Keratinocyte (primary cell): ENCODE results near the gene RTKN2. TPM values are rescaled to one million over a fixed set of nuclear protein-coding genes. Genes with fewer than 3 reads are reported as not detected.

Experiments used
- DNase-seq: peaks from one replicate; pipeline ENCODE4 v3.0.0-alpha.2; 2011; ENCODE audit warnings: low read depth, missing footprints, low spot score
- FAIRE-seq: peaks from 2 replicates; lab custom pipeline; 2011; peaks lifted over from hg19 to GRCh38; lab: Jason Lieb, UNC
- H2AFZ ChIP-seq: 2 replicates; pipeline ENCODE4 v1.6.0; 2012; ENCODE audit warnings: low read length, control low read depth, inconsistent platforms; ENCODE audit not compliant: control insufficient read depth
- H3K27ac ChIP-seq: 2 replicates; pipeline ENCODE4 v1.5.1; 2011; ENCODE audit warnings: low read length; ENCODE audit not compliant: control insufficient read depth, insufficient read depth
- H3K27me3 ChIP-seq: 3 replicates; pipeline ENCODE4 v1.6.0; 2011; ENCODE audit warnings: low read length; ENCODE audit not compliant: control insufficient read depth, insufficient read depth; ENCODE audit errors: extremely low read depth
- H3K36me3 ChIP-seq, 2 experiments: 2 replicates in 1 of 2; 3 replicates in 1 of 2; pipeline ENCODE4 v1.5.1; 2011; ENCODE audit warnings: low read length in 2 of 2, mild to moderate bottlenecking in 1 of 2; ENCODE audit not compliant: control insufficient read depth in 2 of 2, insufficient read depth in 2 of 2; ENCODE audit errors: extremely low read depth in 1 of 2
- H3K4me1 ChIP-seq: 3 replicates; pipeline ENCODE4 v1.5.1; 2011; ENCODE audit warnings: low read length; ENCODE audit not compliant: control insufficient read depth, insufficient read depth; ENCODE audit errors: extremely low read depth
- H3K4me2 ChIP-seq: 3 replicates; pipeline ENCODE4 v1.6.0; 2011; ENCODE audit warnings: low read depth, low read length; ENCODE audit not compliant: control insufficient read depth, insufficient read depth; ENCODE audit errors: extremely low read depth
- H3K4me3 ChIP-seq, 3 experiments: fragments of 200-600 bp in 1 of 3; sonication (generic) in 1 of 3; 2 replicates in 2 of 3; 3 replicates in 1 of 3; pipeline ENCODE4 v1.5.1; 2011 to 2016; ENCODE audit warnings: low read length in 3 of 3, mild to moderate bottlenecking in 3 of 3, control low read depth in 2 of 3, inconsistent platforms in 1 of 3, low read depth in 1 of 3, mixed read lengths in 1 of 3, mixed run types in 1 of 3, moderate library complexity in 1 of 3; ENCODE audit not compliant: control insufficient read depth in 2 of 3, insufficient read depth in 2 of 3; ENCODE audit errors: extremely low read depth in 1 of 3
- H3K79me2 ChIP-seq: 2 replicates; pipeline ENCODE4 v1.6.0; 2012; ENCODE audit warnings: low read length; ENCODE audit not compliant: control insufficient read depth, insufficient read depth
- H3K9ac ChIP-seq: 3 replicates; pipeline ENCODE4 v1.6.0; 2011; ENCODE audit warnings: low read length; ENCODE audit not compliant: control insufficient read depth, insufficient read depth; ENCODE audit errors: extremely low read depth
- H3K9me1 ChIP-seq: 3 replicates; pipeline ENCODE4 v1.6.0; 2011; ENCODE audit warnings: low read length; ENCODE audit not compliant: control insufficient read depth, insufficient read depth; ENCODE audit errors: extremely low read depth
- H3K9me3 ChIP-seq: 2 replicates; pipeline ENCODE4 v1.5.1; 2012; ENCODE audit warnings: low read depth, low read length; ENCODE audit not compliant: control insufficient read depth
- H4K20me1 ChIP-seq: 3 replicates; pipeline ENCODE4 v1.6.0; 2011; ENCODE audit warnings: low read length; ENCODE audit not compliant: control insufficient read depth, insufficient read depth; ENCODE audit errors: extremely low read depth
- CTCF ChIP-seq, 3 experiments: IDR thresholded peaks in 1 of 3; conservative IDR thresholded peaks in 1 of 3; optimal IDR thresholded peaks in 1 of 3; 2 replicates in 2 of 3; 3 replicates in 1 of 3; pipeline versions ENCODE3 to v1.5.1; 2011; ENCODE audit warnings: low read length in 3 of 3, mild to moderate bottlenecking in 3 of 3, moderate library complexity in 2 of 3, control low read depth in 1 of 3, inconsistent platforms in 1 of 3; ENCODE audit not compliant: insufficient read depth in 2 of 3; ENCODE audit errors: extremely low read depth in 1 of 3
- EZH2 ChIP-seq: IDR thresholded peaks from one replicate; pipeline ENCODE4 v1.6.1; 2012; ENCODE audit warnings: inconsistent platforms, mild to moderate bottlenecking, low read length, moderate library complexity
- dilution Hi-C: fragments of 300-500 bp; cut with MboI; formaldehyde crosslinking; loops from one replicate; pipeline ENCODE4 v1.7.0; 2020; ENCODE audit warnings: low sequenced_read_pairs; ENCODE audit not compliant: extremely low pct_ligation_motif_present
- polyA plus RNA-seq, 5 experiments: library from polyadenylated mRNA; depleted of rRNA in 3 of 5; stranded (reverse) in 3 of 5; stranded (forward) in 1 of 5; unstranded in 1 of 5; fragments of >200 nt; gene quantifications; 1 replicate in 1 of 5; 2 replicates in 3 of 5; 3 replicates in 1 of 5; pipeline versions ENCODE4 v1.2.1 to v1.2.3, GENCODE V29; 2011 to 2012; ENCODE audit warnings: missing spikeins in 2 of 5, low read depth in 1 of 5, low replicate concordance in 1 of 5

Gene RTKN2
- polyA plus RNA-seq, 1 donor (not counting 4 experiments of a cell fraction or from before 2014, with no cell fraction given), result 3.2 TPM

- no peak for TF ChIP-seq EZH2
- TF ChIP-seq CTCF (optimal IDR thresholded peaks at IDR 0.05 in 1 of 3, IDR thresholded peaks at IDR 0.05 in 1 of 3, conservative IDR thresholded peaks at IDR 0.05 in 1 of 3; ENCODE audit: extremely low read depth in 1 of 3, insufficient read depth in 2 of 3, low read length in 3 of 3), result no peak
- FAIRE-seq (no peak), DNase-seq (no peak)
These were observed 86.0 kb downstream of the RTKN2 start for GRCh38 chr10:62182595-62182994.

GRCh38 chr10:62182171-62182570 lies 86.5 kb downstream of the RTKN2 start:
- no peaks in the 10 kb centered on the region for H3K36me3 ChIP-seq
- no peak for DNase-seq
- TF ChIP-seq CTCF (optimal IDR thresholded peaks at IDR 0.05 in 1 of 3, IDR thresholded peaks at IDR 0.05 in 1 of 3, conservative IDR thresholded peaks at IDR 0.05 in 1 of 3; ENCODE audit: extremely low read depth in 1 of 3, insufficient read depth in 2 of 3, low read length in 3 of 3), result no peak
- no peak for TF ChIP-seq EZH2
- no peaks in the 10 kb centered on the region for H3K79me2 ChIP-seq
- no peaks in the 10 kb centered on the region for H3K27me3 ChIP-seq
- no peak overlapping the region for H3K4me3 ChIP-seq
- no peaks in the 10 kb centered on the region for H3K9me1 ChIP-seq
- no peaks in the 10 kb centered on the region for H3K9me3 ChIP-seq
- no peak overlapping the region for H2AFZ ChIP-seq
- H3K9ac ChIP-seq, result no peak overlapping the region
- dilution Hi-C loops, result no loop called here
- H3K4me1 ChIP-seq, result peaks cover 4% of the 10 kb centered on the region
- H3K4me2 ChIP-seq, result no peak overlapping the region
- no peaks in the 10 kb centered on the region for H4K20me1 ChIP-seq
- FAIRE-seq, result no peak
- H3K27ac ChIP-seq, result no peak overlapping the region

More at GRCh38 chr10:62182595-62182994, 86.0 kb downstream of the RTKN2 start:
- H3K4me3 ChIP-seq, result no peak overlapping the region
- peaks cover 4% of the 10 kb centered on the region for H3K4me1 ChIP-seq
- H3K79me2 ChIP-seq, result no peaks in the 10 kb centered on the region
- no peak overlapping the region for H2AFZ ChIP-seq
- no peak overlapping the region for H3K27ac ChIP-seq
- H4K20me1 ChIP-seq, result no peaks in the 10 kb centered on the region
- no peaks in the 10 kb centered on the region for H3K9me3 ChIP-seq
- no peaks in the 10 kb centered on the region for H3K9me1 ChIP-seq
- no peak overlapping the region for H3K4me2 ChIP-seq
- no peaks in the 10 kb centered on the region for H3K27me3 ChIP-seq
- no peaks in the 10 kb centered on the region for H3K36me3 ChIP-seq
- dilution Hi-C loops, result no loop called here
- no peak overlapping the region for H3K9ac ChIP-seq
